AG09309 (cell line): Measurements from ENCODE around the gene EBF3.

Source experiments
- DNase-seq: peaks from one replicate; pipeline ENCODE4 v3.0.0-alpha.2; 2010; ENCODE audit warnings: low read depth
- H3K4me3 ChIP-seq: 2 replicates; pipeline ENCODE4 v1.5.1; 2011; ENCODE audit warnings: mild to moderate bottlenecking, low read depth, low read length, moderate library complexity; ENCODE audit not compliant: control insufficient read depth
- CTCF ChIP-seq: IDR thresholded peaks from 2 replicates; pipeline ENCODE4 v1.5.1; 2011; ENCODE audit warnings: mild to moderate bottlenecking, low read depth, low read length, inconsistent platforms; ENCODE audit not compliant: insufficient read depth, control insufficient read depth; ENCODE audit errors: missing control alignments

The EBF3 gene

GRCh38 chr10:129843702-129844101 is 120.4 kb downstream of the EBF3 start:
- no peak for TF ChIP-seq CTCF
- no peak for DNase-seq
- no peak overlapping the region for H3K4me3 ChIP-seq

- no peak overlapping the region for H3K4me3 ChIP-seq
- no peak for TF ChIP-seq CTCF
- DNase-seq, result no peak
These were observed 120.9 kb downstream of the EBF3 start for GRCh38 chr10:129843131-129843541.

GRCh38 chr10:129842031-129842430 is 122.0 kb downstream of the EBF3 start:
- no peak for TF ChIP-seq CTCF
- no peak for DNase-seq

GRCh38 chr10:129841590-129841989 is 122.5 kb downstream of the EBF3 start:
- TF ChIP-seq CTCF, result no peak
- DNase-seq, result no peak
- no peak overlapping the region for H3K4me3 ChIP-seq

More at GRCh38 chr10:129842031-129842430, 122.0 kb downstream of the EBF3 start:
- H3K4me3 ChIP-seq, result no peak overlapping the region

- no peak for DNase-seq
- TF ChIP-seq CTCF, result no peak
- no peak overlapping the region for H3K4me3 ChIP-seq
These were observed 123.0 kb downstream of the EBF3 start for GRCh38 chr10:129841071-129841470.

GRCh38 chr10:129840196-129840590 is 123.9 kb downstream of the EBF3 start:
- TF ChIP-seq CTCF, result no peak
- H3K4me3 ChIP-seq, result no peak overlapping the region
- DNase-seq, result no peak
